Activated CD4-positive, alpha-beta T cell treated with anti-CD3 and anti-CD28 coated beads, Interleukin-2, amount 10 ng/mL, durations not matched to agents 24 days and 14 days (primary cell): ENCODE results near the gene C4A. TPM values are rescaled to one million over a fixed set of nuclear protein-coding genes. Genes with fewer than 3 reads are reported as not detected.
"Not testable (repeated sequence)": the region's sequence is repeated elsewhere in the genome, so short reads cannot be mapped to it uniquely, and the experiment has no call there.

Source experiments
- DNase-seq: peaks from one replicate; pipeline ENCODE4 v3.0.0; 2022
- H3K27ac Mint-ChIP-seq: one replicate; pipeline ENCODE4 v1.8.0; 2022; ENCODE audit warnings: mild to moderate bottlenecking, mixed read lengths
- H3K27me3 Mint-ChIP-seq: one replicate; pipeline ENCODE4 v1.8.0; 2022; ENCODE audit warnings: mixed read lengths
- H3K36me3 Mint-ChIP-seq: one replicate; pipeline ENCODE4 v1.8.0; 2022; ENCODE audit warnings: low read depth, mild to moderate bottlenecking, mixed read lengths
- H3K4me1 Mint-ChIP-seq: one replicate; pipeline ENCODE4 v1.8.0; 2021; ENCODE audit warnings: mixed read lengths
- H3K4me3 Mint-ChIP-seq: one replicate; pipeline ENCODE4 v1.8.0; 2022; ENCODE audit warnings: mild to moderate bottlenecking, moderate library complexity, mixed read lengths
- H3K9me3 Mint-ChIP-seq: one replicate; pipeline ENCODE4 v1.8.0; 2021; ENCODE audit warnings: mixed read lengths
- intact Hi-C: fragments of 100-400 bp; cut with micrococcal nuclease; formaldehyde crosslinking; loops from one replicate; pipeline ENCODE4 v1.15.1; 2023
- total RNA-seq: library from RNA; stranded (reverse); gene quantifications from 2 replicates; pipeline ENCODE4 v1.2.3, GENCODE V29; 2022

Gene C4A
- total RNA-seq, 1 donor from 2014 or later = 2.7 TPM

DNA sequence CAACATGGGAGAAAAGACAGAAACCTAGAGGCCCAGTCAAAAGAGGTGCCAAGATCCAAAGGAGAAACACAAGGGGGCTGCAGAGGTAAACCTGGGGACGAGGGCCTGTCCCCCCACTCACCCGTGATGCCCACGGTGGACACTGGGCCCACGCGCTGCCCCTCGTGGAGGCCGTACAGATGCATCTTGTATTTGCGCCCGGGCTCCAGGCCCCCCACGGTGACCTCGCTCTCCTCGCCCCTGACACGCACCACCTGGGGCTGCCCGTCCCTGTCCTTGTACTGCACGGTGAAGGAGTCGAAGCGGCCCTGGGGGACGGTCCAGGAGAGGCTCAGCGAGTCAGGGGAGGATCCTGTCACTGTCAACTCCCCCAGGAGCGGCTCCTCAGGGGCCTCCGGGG lies 67.3 kb downstream of the C4A start:
- H3K27ac Mint-ChIP-seq, DNase-seq, H3K4me1 Mint-ChIP-seq, H3K36me3 Mint-ChIP-seq, H3K9me3 Mint-ChIP-seq, H3K4me3 Mint-ChIP-seq, H3K27me3 Mint-ChIP-seq: not testable (repeated sequence)
- intact Hi-C loops = loop anchor here (10.0 kb wide), 1 partner anchor 106 kb away; the partner anchor contains the start of genes PPT2 and PRRT1

- not testable (repeated sequence) for H3K36me3 Mint-ChIP-seq, DNase-seq, H3K4me3 Mint-ChIP-seq, H3K4me1 Mint-ChIP-seq, H3K27ac Mint-ChIP-seq, H3K9me3 Mint-ChIP-seq, H3K27me3 Mint-ChIP-seq
- intact Hi-C loops = loop anchor here (10.0 kb wide), 1 partner anchor 105 kb away; the partner anchor contains the start of genes PPT2 and PRRT1
Measured at GRCh38 chr6:32049736-32050135, 67.9 kb downstream of the C4A start.

GRCh38 chr6:32050562-32050961 lies 68.7 kb downstream of the C4A start:
- H3K4me1 Mint-ChIP-seq = no peaks in the 10 kb centered on the region
- DNase-seq = no peak
- H3K27me3 Mint-ChIP-seq = peaks cover 2% of the 10 kb centered on the region
- H3K9me3 Mint-ChIP-seq = no peaks in the 10 kb centered on the region
- no peak overlapping the region for H3K4me3 Mint-ChIP-seq
- intact Hi-C loops = no loop called here
- H3K36me3 Mint-ChIP-seq = no peaks in the 10 kb centered on the region
- no peak overlapping the region for H3K27ac Mint-ChIP-seq

Other genes starting within 250 kb of the C4A start
- 385 TPM in 2 replicates for gene CLIC1, start 245.5 kb upstream of the C4A start, total RNA-seq
- 87.8 and 99.6 TPM in 2 replicates for gene MSH5, start 242.1 kb upstream of the C4A start, total RNA-seq
- 15.0 and 17.7 TPM in 2 replicates for gene SAPCD1, start 219.4 kb upstream of the C4A start, total RNA-seq
- gene VWA7, start 204.7 kb upstream of the C4A start, total RNA-seq = 3.0 and 3.2 TPM in 2 replicates
- 173 and 181 TPM in 2 replicates for gene VARS1, start 186.3 kb upstream of the C4A start, total RNA-seq
- 142 and 146 TPM in 2 replicates for gene LSM2, start 175.1 kb upstream of the C4A start, total RNA-seq
- 1.8 and 2.5 TPM in 2 replicates for gene HSPA1L, start 166.8 kb upstream of the C4A start, total RNA-seq
- 189 and 190 TPM in 2 replicates for gene HSPA1A, start 166.5 kb upstream of the C4A start, total RNA-seq
- 156 and 161 TPM in 2 replicates for gene HSPA1B, start 154.3 kb upstream of the C4A start, total RNA-seq
- 20.4 and 22.2 TPM in 2 replicates for gene NEU1, start 119.2 kb upstream of the C4A start, total RNA-seq
- 0.21 TPM in 1 of 2 replicates, not detected in the other for gene SLC44A4, start 103.1 kb upstream of the C4A start, total RNA-seq
- 73.5 and 79.3 TPM in 2 replicates for gene EHMT2, start 84.4 kb upstream of the C4A start, total RNA-seq
- 3.7 and 4.6 TPM in 2 replicates for gene ZBTB12, start 80.0 kb upstream of the C4A start, total RNA-seq
- 0.30 and 0.43 TPM in 2 replicates for gene C2, start 54.3 kb upstream of the C4A start, total RNA-seq
- gene CFB, start 36.0 kb upstream of the C4A start, total RNA-seq = 0.17 TPM in 1 of 2 replicates, not detected in the other
- gene NELFE, start 23.1 kb upstream of the C4A start, total RNA-seq = 85.8 and 88.5 TPM in 2 replicates
- gene SKIC2, start 22.9 kb upstream of the C4A start, total RNA-seq = 92.8 and 93.7 TPM in 2 replicates
- 13.2 and 14.1 TPM in 2 replicates for gene DXO, start 9.9 kb upstream of the C4A start, total RNA-seq
- gene C4B, start 32.7 kb downstream of the C4A start, total RNA-seq = 2.9 and 3.7 TPM in 2 replicates
- 0.35 TPM in 1 of 2 replicates, not detected in the other for gene CYP21A2, start 56.4 kb downstream of the C4A start, total RNA-seq
- gene TNXB, start 127.3 kb downstream of the C4A start, total RNA-seq = 3.3 and 4.6 TPM in 2 replicates
- gene ATF6B, start 146.2 kb downstream of the C4A start, total RNA-seq = 72.9 and 81.0 TPM in 2 replicates
- gene FKBPL, start 148.2 kb downstream of the C4A start, total RNA-seq = 6.2 and 6.9 TPM in 2 replicates
- gene PRRT1, start 169.9 kb downstream of the C4A start, total RNA-seq = 0.24 and 0.35 TPM in 2 replicates
- 11.3 and 12.7 TPM in 2 replicates for gene PPT2, start 172.1 kb downstream of the C4A start, total RNA-seq
- 8.6 and 9.7 TPM in 2 replicates for gene EGFL8, start 182.5 kb downstream of the C4A start, total RNA-seq
- 31.4 and 32.6 TPM in 2 replicates for gene AGPAT1, start 194.0 kb downstream of the C4A start, total RNA-seq
- 59.9 and 62.6 TPM in 2 replicates for gene RNF5, start 196.3 kb downstream of the C4A start, total RNA-seq
- gene AGER, start 202.2 kb downstream of the C4A start, total RNA-seq = 20.7 and 24.1 TPM in 2 replicates
- gene PBX2, start 208.1 kb downstream of the C4A start, total RNA-seq = 88.1 and 92.7 TPM in 2 replicates
- gene GPSM3, start 210.6 kb downstream of the C4A start, total RNA-seq = 81.1 and 82.4 TPM in 2 replicates
- gene NOTCH4, start 242.0 kb downstream of the C4A start, total RNA-seq = 0.28 and 0.37 TPM in 2 replicates